OCI-LY7 (cell line): ENCODE data around the gene KLK6. TPM values are rescaled to one million over a fixed set of nuclear protein-coding genes. Genes with fewer than 3 reads are reported as not detected.

Source experiments
- BruUV-seq: library from RNA; stranded (reverse); fragments of 400-500 nt; replicated peaks from 2 replicates; lab custom pipeline; 2021; lab: Mats Ljungman, UMichigan
- CTCF ChIA-PET: fragments of 300-600 bp; sonication (Branson Sonifier 250); formaldehyde crosslinking; loops from one replicate; lab custom pipeline; 2022; ENCODE audit warnings: antibody characterized with exemption; ENCODE audit not compliant: unreplicated experiment; lab: Charles Lee
- POLR2A ChIA-PET: fragments of 300-600 bp; sonication (Branson Sonifier 250); formaldehyde crosslinking; loops from one replicate; lab custom pipeline; 2022; ENCODE audit warnings: antibody characterized with exemption; lab: Charles Lee
- DNase-seq: peaks from one replicate; pipeline ENCODE4 v3.0.0-alpha.2; 2015; ENCODE audit warnings: low spot score
- H2AFZ ChIP-seq: fragments of 200-600 bp; sonication (generic), shearing (Covaris generic); 2 replicates; pipeline ENCODE4 v1.6.1; 2014; ENCODE audit warnings: mild to moderate bottlenecking, antibody characterized with exemption, low read length, moderate library complexity
- H3K27ac ChIP-seq: fragments of 200-600 bp; sonication (generic); 2 replicates; pipeline ENCODE4 v1.5.1; 2014; ENCODE audit warnings: mixed run types, low read depth, mild to moderate bottlenecking, moderate library complexity, low read length, inconsistent platforms; ENCODE audit not compliant: poor library complexity, severe bottlenecking
- H3K36me3 ChIP-seq: fragments of 200-600 bp; sonication (generic); 2 replicates; pipeline ENCODE4 v1.6.1; 2014; ENCODE audit warnings: mild to moderate bottlenecking, antibody characterized with exemption, low read length, moderate library complexity, mixed read lengths; ENCODE audit not compliant: insufficient read depth
- H3K4me1 ChIP-seq: fragments of 200-600 bp; sonication (generic); 2 replicates; pipeline ENCODE4 v1.5.1; 2014; ENCODE audit warnings: mild to moderate bottlenecking, low read length; ENCODE audit not compliant: insufficient read depth, poor library complexity, severe bottlenecking
- H3K4me2 ChIP-seq: fragments of 200-600 bp; sonication (generic); 2 replicates; pipeline ENCODE4 v1.6.1; 2014; ENCODE audit warnings: mild to moderate bottlenecking, low read length
- H3K4me3 ChIP-seq: fragments of 200-600 bp; sonication (generic); 2 replicates; pipeline ENCODE4 v1.5.1; 2014; ENCODE audit warnings: mild to moderate bottlenecking, low read depth, low read length; ENCODE audit not compliant: poor library complexity, severe bottlenecking
- H3K79me2 ChIP-seq: fragments of 200-600 bp; sonication (generic); 2 replicates; pipeline ENCODE4 v1.6.1; 2016; ENCODE audit warnings: low read depth, mild to moderate bottlenecking, low read length, moderate library complexity, mixed read lengths; ENCODE audit not compliant: insufficient read depth
- H3K9me2 ChIP-seq: fragments of 200-600 bp; sonication (generic); 2 replicates; pipeline ENCODE4 v1.6.1; 2016; ENCODE audit warnings: mild to moderate bottlenecking, low read length, mixed read lengths; ENCODE audit not compliant: insufficient read depth
- H3K9me3 ChIP-seq: fragments of 200-600 bp; sonication (generic); 2 replicates; pipeline ENCODE4 v1.6.1; 2014; ENCODE audit warnings: mild to moderate bottlenecking, mixed run types, low read length, mixed read lengths
- H4K20me1 ChIP-seq: fragments of 200-600 bp; sonication (generic); 2 replicates; pipeline ENCODE4 v1.6.1; 2014; ENCODE audit warnings: mild to moderate bottlenecking, antibody characterized with exemption, low read length, moderate library complexity, mixed read lengths; ENCODE audit not compliant: insufficient read depth
- CTCF ChIP-seq: fragments of 200-600 bp; sonication (generic); conservative IDR thresholded peaks from 2 replicates; pipeline ENCODE4 v1.5.1; 2014; ENCODE audit warnings: mild to moderate bottlenecking, antibody characterized with exemption, low read length, moderate library complexity, mixed read lengths
- EZH2phosphoT487 ChIP-seq: fragments of 200-600 bp; sonication (generic); IDR thresholded peaks from 2 replicates; pipeline ENCODE4 v1.6.1; 2018; ENCODE audit warnings: low read depth, borderline replicate concordance, mild to moderate bottlenecking, mixed run types, antibody characterized with exemption, low read length, moderate library complexity, mixed read lengths
- intact Hi-C: fragments of 100-400 bp; cut with micrococcal nuclease; formaldehyde crosslinking; loops from one replicate; pipeline ENCODE4 v1.10.0; 2022; ENCODE audit not compliant: unreplicated experiment
- total RNA-seq, 2 experiments: library from RNA; depleted of rRNA in 1 of 2; stranded (reverse); fragments of >200 nt in 1 of 2; shearing (Covaris generic) in 1 of 2; gene quantifications; 2 replicates each; pipeline ENCODE4 v1.2.3, GENCODE V29; 2014 to 2022

KLK6 gene
- total RNA-seq, 2 experiments from 2014 or later: not detected

- H3K4me3 ChIP-seq: no peak overlapping the region
- DNase-seq: no peak
- no peaks in the 10 kb centered on the region for H3K36me3 ChIP-seq
- no peaks in the 10 kb centered on the region for H4K20me1 ChIP-seq
- no peak overlapping the region for H2AFZ ChIP-seq
- H3K9me2 ChIP-seq: no peaks in the 10 kb centered on the region
- H3K9me3 ChIP-seq: no peaks in the 10 kb centered on the region
- intact Hi-C loops: no loop called here
- H3K4me1 ChIP-seq: no peaks in the 10 kb centered on the region
- H3K79me2 ChIP-seq: no peaks in the 10 kb centered on the region
- H3K27ac ChIP-seq: no peak overlapping the region
- no TSS peak for BruUV-seq
- ChIA-PET POLR2A (no interaction called here), CTCF (no interaction called here)
- no peak for TF ChIP-seq EZH2phosphoT487
- no peak for TF ChIP-seq CTCF
- no peak overlapping the region for H3K4me2 ChIP-seq
Measured at GRCh38 chr19:50977626-50978025, 8.2 kb upstream of the KLK6 start.

GRCh38 chr19:50975766-50976165, 6.4 kb upstream of the KLK6 start:
- Histone ChIP-seq H3K9me2 (no peaks in the 10 kb centered on the region), H2AFZ (no peak overlapping the region), H3K4me3 (no peak overlapping the region), H3K4me1 (no peaks in the 10 kb centered on the region), H3K4me2 (no peak overlapping the region), H3K79me2 (no peaks in the 10 kb centered on the region), H3K36me3 (no peaks in the 10 kb centered on the region), H4K20me1 (no peaks in the 10 kb centered on the region), H3K27ac (no peak overlapping the region), H3K9me3 (no peaks in the 10 kb centered on the region)
- ChIA-PET CTCF (no interaction called here), POLR2A (no interaction called here)
- no peak for DNase-seq
- no TSS peak for BruUV-seq
- no peak for TF ChIP-seq EZH2phosphoT487
- TF ChIP-seq CTCF: no peak
- intact Hi-C loops: no loop called here

GRCh38 chr19:50974702-50975556, 5.5 kb upstream of the KLK6 start:
- Histone ChIP-seq H3K27ac (no peak overlapping the region), H3K4me2 (no peak overlapping the region), H3K9me3 (no peaks in the 10 kb centered on the region), H4K20me1 (no peaks in the 10 kb centered on the region), H3K9me2 (no peaks in the 10 kb centered on the region), H3K36me3 (no peaks in the 10 kb centered on the region), H3K4me3 (no peak overlapping the region), H2AFZ (no peak overlapping the region), H3K79me2 (no peaks in the 10 kb centered on the region), H3K4me1 (no peaks in the 10 kb centered on the region)
- intact Hi-C loops: no loop called here
- ChIA-PET CTCF (interaction anchor here (0.5 kb wide), 1 partner anchor 53 kb away, joined by 3 read pairs; no protein-coding TSS in a partner anchor), POLR2A (no interaction called here)
- TF ChIP-seq CTCF: no peak
- no peak for TF ChIP-seq EZH2phosphoT487
- no peak for DNase-seq
- BruUV-seq: no TSS peak
